DND-41 (cell line): ENCODE results near the gene CDC14A.

Experiments used
- CTCF ChIP-seq: IDR thresholded peaks from 2 replicates; pipeline ENCODE4 v1.5.1; 2012; ENCODE audit warnings: borderline replicate concordance, low read length, moderate library complexity, mild to moderate bottlenecking; ENCODE audit not compliant: poor library complexity, severe bottlenecking; ENCODE audit errors: extremely low read depth
- EZH2 ChIP-seq: IDR thresholded peaks from 3 replicates; pipeline ENCODE4 v1.6.1; 2012; ENCODE audit warnings: borderline replicate concordance, low read depth, mild to moderate bottlenecking, moderate library complexity, low read length, inconsistent platforms; ENCODE audit not compliant: severe bottlenecking

GRCh38 chr1:100348549-100349144, 3.7 kb upstream of the CDC14A start:
- TF ChIP-seq CTCF (no peak), EZH2 (no peak)
